Subcutaneous adipose tissue (tissue), 4 donors: Measurements from ENCODE around the gene ARHGAP28. TPM values are rescaled to one million over a fixed set of nuclear protein-coding genes. Genes with fewer than 3 reads are reported as not detected.

ENCODE experiments used
- CTCF ChIP-seq: fragments of 450-650 bp; IDR thresholded peaks from one replicate; pipeline ENCODE4 v1.5.1; 2016; ENCODE audit warnings: low read depth, mild to moderate bottlenecking, control low read depth, antibody characterized with exemption, moderate library complexity
- total RNA-seq, 4 donors: library from RNA; depleted of rRNA; stranded (reverse); fragments of >200 nt; gene quantifications; one replicate each; pipeline ENCODE4 v1.1.0, GENCODE V29; 2016

ARHGAP28 gene
- 10 to 100 TPM in 2 of 4 donors, 1 to 10 TPM in 2; 8.0 to 15.3 (median 9.3) TPM for total RNA-seq

- TF ChIP-seq CTCF: no peak
Observed at GRCh38 chr18:6729247-6730091, at the start of gene ARHGAP28. TSS of gene ARHGAP28 (plus strand) at chr18:6729716. CDS start at chr18:6729822, 106 bp downstream.

GRCh38 chr18:6681331-6681875 lies 48.1 kb upstream of the ARHGAP28 start:
- TF ChIP-seq CTCF: no peak

- no peak for TF ChIP-seq CTCF
Observed at GRCh38 chr18:6682437-6683111, 46.9 kb upstream of the ARHGAP28 start.

GRCh38 chr18:6683112-6683876 lies 46.2 kb upstream of the ARHGAP28 start:
- TF ChIP-seq CTCF: no peak

GRCh38 chr18:6687676-6688075 lies 41.8 kb upstream of the ARHGAP28 start:
- no peak for TF ChIP-seq CTCF

GRCh38 chr18:6708890-6709289 lies 20.6 kb upstream of the ARHGAP28 start:
- no peak for TF ChIP-seq CTCF
